ENCODE data around the gene TRAPPC14. TPM values are rescaled to one million over a fixed set of nuclear protein-coding genes. Genes with fewer than 3 reads are reported as not detected.

TRAPPC14 gene
- total and polyA plus RNA-seq, 3 donors from 2014 or later, result 57.5 to 78.7 (median 71.8) TPM

- Histone ChIP-seq H3K9me3 (no peaks in the 10 kb centered on the region), H3K4me3 (no peak overlapping the region), H3K27ac (no peak overlapping the region), H3K27me3 (no peaks in the 10 kb centered on the region), H3K36me3 (ENCODE audit: low read depth, missing control alignments) (no peaks in the 10 kb centered on the region), H3K4me1 (no peaks in the 10 kb centered on the region)
- WGBS, 2 donors, result 80 to 84% methylated on average over 21 to 25 of the region's 25 CpGs
- no peak for DNase-seq
- TF ChIP-seq POLR2A (IDR thresholded peaks at IDR 0.05), result no peak
- no peak for TF ChIP-seq CTCF (IDR thresholded peaks at IDR 0.05)
- intact Hi-C loops (cut with DNase I; ENCODE audit: low total_unique reads), result no loop called here
Measured at GRCh38 chr7:100107125-100107737, 51.3 kb downstream of the TRAPPC14 start.

DNA sequence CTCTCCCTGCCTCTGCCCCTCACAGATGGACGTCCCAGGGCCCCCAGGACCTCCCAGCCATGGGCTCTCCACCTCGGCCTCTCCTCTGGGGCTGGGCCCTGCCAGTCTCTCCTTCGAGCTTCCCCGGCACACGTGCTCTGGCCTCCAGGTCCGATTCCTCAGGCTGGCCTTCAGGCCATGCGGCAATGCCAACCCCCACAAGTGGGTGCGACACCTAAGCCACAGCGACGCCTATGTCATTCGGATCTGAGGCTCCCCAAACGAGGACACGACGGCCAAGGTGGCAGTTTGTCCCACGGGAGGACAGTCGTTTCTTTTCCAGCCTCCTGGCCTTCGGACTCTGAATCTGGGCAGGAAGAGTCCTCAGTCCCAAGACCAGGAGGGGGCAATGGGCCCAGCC, 51.9 kb downstream of the TRAPPC14 start:
- Histone ChIP-seq H3K9me3 (no peaks in the 10 kb centered on the region), H3K4me1 (no peaks in the 10 kb centered on the region), H3K27me3 (no peaks in the 10 kb centered on the region), H3K4me3 (no peak overlapping the region), H3K27ac (no peak overlapping the region), H3K36me3 (ENCODE audit: low read depth, missing control alignments) (no peaks in the 10 kb centered on the region)
- intact Hi-C loops (cut with DNase I; ENCODE audit: low total_unique reads), result no loop called here
- no peak for DNase-seq
- TF ChIP-seq CTCF (IDR thresholded peaks at IDR 0.05) (no peak), POLR2A (IDR thresholded peaks at IDR 0.05) (no peak)
- WGBS, 2 donors, result 84 to 86% methylated on average over 13 to 17 of the region's 17 CpGs

GRCh38 chr7:100105534-100105933, 53.0 kb downstream of the TRAPPC14 start:
- no peaks in the 10 kb centered on the region for H3K36me3 ChIP-seq (ENCODE audit: low read depth, missing control alignments)
- no peak for DNase-seq
- no peaks in the 10 kb centered on the region for H3K27me3 ChIP-seq
- H3K4me1 ChIP-seq, result no peaks in the 10 kb centered on the region
- TF ChIP-seq CTCF (IDR thresholded peaks at IDR 0.05), result no peak
- TF ChIP-seq POLR2A (IDR thresholded peaks at IDR 0.05), result no peak
- intact Hi-C loops (cut with DNase I; ENCODE audit: low total_unique reads), result no loop called here
- WGBS, 2 donors, result 91 to 93% methylated on average over 3 to 4 of the region's 4 CpGs
- H3K27ac ChIP-seq, result no peak overlapping the region
- no peak overlapping the region for H3K4me3 ChIP-seq
- no peaks in the 10 kb centered on the region for H3K9me3 ChIP-seq

Small RNA genes lying within 50 kb of the gene (microRNA-seq; reads per million reads assigned to microRNA genes)
- 0.69 to 1.4 reads per million in 2 donors for gene MIR4658 (ENCODE audit: borderline number of aligned reads in 2 of 2, borderline replicate concordance in 1 of 2)

Other genes with a start within 250 kb of the TRAPPC14 start
- gene TRIM4, start 239.2 kb downstream of the TRAPPC14 start, total RNA-seq, result 10 to 100 TPM; 56.1 to 59.7 TPM
- gene TRIM4, start 239.2 kb downstream of the TRAPPC14 start, polyA plus RNA-seq (ENCODE audit: insufficient read depth, low read depth, low replicate concordance), result 26.1 TPM
- under 1 TPM; 0.43 to 0.71 TPM for gene GJC3, start 229.1 kb downstream of the TRAPPC14 start, total RNA-seq
- 0.79 TPM for gene GJC3, start 229.1 kb downstream of the TRAPPC14 start, polyA plus RNA-seq (ENCODE audit: insufficient read depth, low read depth, low replicate concordance)
- gene AZGP1, start 182.7 kb downstream of the TRAPPC14 start, total RNA-seq, result 10 to 100 TPM; 42.1 to 81.2 TPM
- 60.5 TPM for gene AZGP1, start 182.7 kb downstream of the TRAPPC14 start, polyA plus RNA-seq (ENCODE audit: insufficient read depth, low read depth, low replicate concordance)
- 10 to 100 TPM; 65.3 to 71.3 TPM for gene ZKSCAN1, start 143.1 kb downstream of the TRAPPC14 start, total RNA-seq
- gene ZKSCAN1, start 143.1 kb downstream of the TRAPPC14 start, polyA plus RNA-seq (ENCODE audit: insufficient read depth, low read depth, low replicate concordance), result 30.7 TPM
- 10 to 100 TPM; 36.3 to 50.3 TPM for gene ZSCAN21, start 108.9 kb downstream of the TRAPPC14 start, total RNA-seq
- gene ZSCAN21, start 108.9 kb downstream of the TRAPPC14 start, polyA plus RNA-seq (ENCODE audit: insufficient read depth, low read depth, low replicate concordance), result 21.3 TPM
- 10 to 100 TPM; 24.7 to 27.7 TPM for gene ZNF3, start 77.0 kb downstream of the TRAPPC14 start, total RNA-seq
- gene ZNF3, start 77.0 kb downstream of the TRAPPC14 start, polyA plus RNA-seq (ENCODE audit: insufficient read depth, low read depth, low replicate concordance), result 23.4 TPM
- 10 to 100 TPM; 88.1 to 99.5 TPM for gene COPS6, start 69.8 kb downstream of the TRAPPC14 start, total RNA-seq
- gene COPS6, start 69.8 kb downstream of the TRAPPC14 start, polyA plus RNA-seq (ENCODE audit: insufficient read depth, low read depth, low replicate concordance), result 141 TPM
- gene MCM7, start 57.3 kb downstream of the TRAPPC14 start, total RNA-seq, result 10 to 100 TPM; 85.1 to 86.5 TPM
- 137 TPM for gene MCM7, start 57.3 kb downstream of the TRAPPC14 start, polyA plus RNA-seq (ENCODE audit: insufficient read depth, low read depth, low replicate concordance)
- gene AP4M1, start 57.1 kb downstream of the TRAPPC14 start, total RNA-seq, result 10 to 100 TPM; 39.1 to 51.3 TPM
- gene AP4M1, start 57.1 kb downstream of the TRAPPC14 start, polyA plus RNA-seq (ENCODE audit: insufficient read depth, low read depth, low replicate concordance), result 54.7 TPM
- 100 to 1,000 TPM in 1 of 2 donors, 10 to 100 TPM in 1; 99.1 to 108 TPM for gene TAF6, start 39.4 kb downstream of the TRAPPC14 start, total RNA-seq
- gene TAF6, start 39.4 kb downstream of the TRAPPC14 start, polyA plus RNA-seq (ENCODE audit: insufficient read depth, low read depth, low replicate concordance), result 95.4 TPM
- 10 to 100 TPM; 14.3 to 19.3 TPM for gene CNPY4, start 39.1 kb downstream of the TRAPPC14 start, total RNA-seq
- gene CNPY4, start 39.1 kb downstream of the TRAPPC14 start, polyA plus RNA-seq (ENCODE audit: insufficient read depth, low read depth, low replicate concordance), result 22.2 TPM
- gene MBLAC1, start 31.8 kb downstream of the TRAPPC14 start, total RNA-seq, result 10 to 100 TPM in 1 of 2 donors, 1 to 10 TPM in 1; 7.2 to 10.2 TPM
- gene MBLAC1, start 31.8 kb downstream of the TRAPPC14 start, polyA plus RNA-seq (ENCODE audit: insufficient read depth, low read depth, low replicate concordance), result 2.9 TPM
- 100 to 1,000 TPM; 144 to 179 TPM for gene LAMTOR4, start 9.8 kb downstream of the TRAPPC14 start, total RNA-seq
- gene LAMTOR4, start 9.8 kb downstream of the TRAPPC14 start, polyA plus RNA-seq (ENCODE audit: insufficient read depth, low read depth, low replicate concordance), result 136 TPM
- gene GAL3ST4, start 9.9 kb upstream of the TRAPPC14 start, total RNA-seq, result 10 to 100 TPM; 11.6 to 12.4 TPM
- gene GAL3ST4, start 9.9 kb upstream of the TRAPPC14 start, polyA plus RNA-seq (ENCODE audit: insufficient read depth, low read depth, low replicate concordance), result 8.9 TPM
- 10 to 100 TPM; 12.7 to 20.7 TPM for gene GPC2, start 18.7 kb upstream of the TRAPPC14 start, total RNA-seq
- gene GPC2, start 18.7 kb upstream of the TRAPPC14 start, polyA plus RNA-seq (ENCODE audit: insufficient read depth, low read depth, low replicate concordance), result 17.7 TPM
- gene STAG3, start 19.2 kb upstream of the TRAPPC14 start, total RNA-seq, result 100 to 1,000 TPM; 105 to 224 TPM
- 281 TPM for gene STAG3, start 19.2 kb upstream of the TRAPPC14 start, polyA plus RNA-seq (ENCODE audit: insufficient read depth, low read depth, low replicate concordance)
- gene PVRIG, start 61.2 kb upstream of the TRAPPC14 start, total RNA-seq, result 1 to 10 TPM; 3.0 to 3.3 TPM
- gene PVRIG, start 61.2 kb upstream of the TRAPPC14 start, polyA plus RNA-seq (ENCODE audit: insufficient read depth, low read depth, low replicate concordance), result 2.6 TPM
- 1 to 10 TPM; 2.8 to 5.7 TPM for gene SPDYE3, start 149.0 kb upstream of the TRAPPC14 start, total RNA-seq
- gene SPDYE3, start 149.0 kb upstream of the TRAPPC14 start, polyA plus RNA-seq (ENCODE audit: insufficient read depth, low read depth, low replicate concordance), result 3.9 TPM
- 100 to 1,000 TPM; 155 to 258 TPM for gene PILRB, start 199.4 kb upstream of the TRAPPC14 start, total RNA-seq
- 126 TPM for gene PILRB, start 199.4 kb upstream of the TRAPPC14 start, polyA plus RNA-seq (ENCODE audit: insufficient read depth, low read depth, low replicate concordance)
- 10 to 100 TPM; 12.0 to 18.0 TPM for gene PILRA, start 214.8 kb upstream of the TRAPPC14 start, total RNA-seq
- 16.3 TPM for gene PILRA, start 214.8 kb upstream of the TRAPPC14 start, polyA plus RNA-seq (ENCODE audit: insufficient read depth, low read depth, low replicate concordance)